Panc1 (cell line): Measurements from ENCODE around the gene TTC13. TPM values are rescaled to one million over a fixed set of nuclear protein-coding genes. Genes with fewer than 3 reads are reported as not detected.

Experiments
- ATAC-seq: fragments of 200-7000 bp; cut with Tn5 transposase; 2 replicates; pipeline ENCODE4 v1.9.1; 2020; ENCODE audit warnings: mild to moderate bottlenecking, moderate library complexity
- BruUV-seq: library from RNA; stranded (reverse); fragments of 400-500 nt; replicated peaks from 2 replicates; lab custom pipeline; 2021; lab: Mats Ljungman, UMichigan
- CTCF ChIA-PET: fragments of 300-600 bp; sonication (Branson Sonifier 250); formaldehyde crosslinking; loops from one replicate; lab custom pipeline; 2022; ENCODE audit warnings: antibody characterized with exemption; lab: Charles Lee
- POLR2A ChIA-PET: fragments of 300-600 bp; sonication (Branson Sonifier 250); formaldehyde crosslinking; loops from one replicate; lab custom pipeline; 2022; ENCODE audit warnings: antibody characterized with exemption; lab: Charles Lee
- DNase-seq: peaks from one replicate; pipeline ENCODE4 v3.0.0-alpha.2; 2010; ENCODE audit warnings: low read depth, low spot score
- H3K27ac ChIP-seq: 2 replicates; pipeline ENCODE4 v1.5.1; 2011; ENCODE audit warnings: mild to moderate bottlenecking, low read length, inconsistent platforms
- H3K27me3 ChIP-seq: fragments of 200-500 bp; sonication (Bioruptor generic); 2 replicates; pipeline ENCODE4 v1.6.0; 2014; ENCODE audit warnings: low read length, inconsistent platforms; ENCODE audit not compliant: control insufficient read depth, insufficient read depth
- H3K36me3 ChIP-seq: fragments of 200-500 bp; sonication (Bioruptor generic); 2 replicates; pipeline ENCODE4 v1.5.1; 2014; ENCODE audit warnings: inconsistent platforms, mild to moderate bottlenecking, low read length, moderate library complexity; ENCODE audit not compliant: control insufficient read depth, insufficient read depth
- H3K4me1 ChIP-seq: 2 replicates; pipeline ENCODE4 v1.5.1; 2011; ENCODE audit warnings: inconsistent platforms, mild to moderate bottlenecking, low read length, moderate library complexity; ENCODE audit not compliant: control insufficient read depth, insufficient read depth
- H3K4me3 ChIP-seq, 2 experiments: 2 replicates each; pipeline ENCODE4 v1.5.1; 2011 to 2012; ENCODE audit warnings: low read depth in 2 of 2, low read length in 2 of 2, mild to moderate bottlenecking in 2 of 2, inconsistent platforms in 1 of 2, moderate library complexity in 1 of 2
- H3K9me3 ChIP-seq: fragments of 200-500 bp; sonication (Bioruptor generic); 2 replicates; pipeline ENCODE4 v1.5.1; 2014; ENCODE audit warnings: low read depth, mild to moderate bottlenecking, inconsistent platforms, low read length, moderate library complexity; ENCODE audit not compliant: control insufficient read depth, insufficient read depth
- CTCF ChIP-seq: fragments of 450-650 bp; IDR thresholded peaks from 2 replicates; pipeline ENCODE4 v1.5.1; 2017; ENCODE audit warnings: mild to moderate bottlenecking
- POLR2AphosphoS5 ChIP-seq: IDR thresholded peaks from 2 replicates; pipeline ENCODE4 v1.6.1; 2012; ENCODE audit warnings: mild to moderate bottlenecking, low read depth, low read length, moderate library complexity
- REST ChIP-seq, 2 experiments: IDR thresholded peaks; 2 replicates each; pipeline ENCODE4 v1.6.1; 2011 to 2012; ENCODE audit warnings: low read depth in 2 of 2, control low read depth in 1 of 2, low read length in 1 of 2, mild to moderate bottlenecking in 1 of 2, moderate library complexity in 1 of 2; ENCODE audit not compliant: insufficient read depth in 1 of 2
- SIN3A ChIP-seq: IDR thresholded peaks from 2 replicates; pipeline ENCODE4 v1.6.1; 2012; ENCODE audit warnings: low read depth, mild to moderate bottlenecking, low read length, moderate library complexity, borderline replicate concordance; ENCODE audit not compliant: insufficient read depth
- TCF7L2 ChIP-seq: IDR thresholded peaks from 2 replicates; pipeline ENCODE4 v1.6.1; 2011; ENCODE audit warnings: mild to moderate bottlenecking, low read depth, low read length, inconsistent platforms
- in situ Hi-C: cut with HindIII; loops from 2 replicates; pipeline ENCODE4 v1.10.0; 2016; ENCODE audit warnings: low sequenced_read_pairs, low pct_unique_long_range_greater_than_20kb
- intact Hi-C: fragments of 100-400 bp; cut with micrococcal nuclease; formaldehyde crosslinking; loops from one replicate; pipeline ENCODE4 v1.10.0; 2022; ENCODE audit not compliant: unreplicated experiment
- total RNA-seq: library from RNA; stranded (reverse); gene quantifications from one replicate; pipeline ENCODE4 v1.2.1, GENCODE V29; 2021; ENCODE audit not compliant: unreplicated experiment

The TTC13 gene
- total RNA-seq, 1 experiment from 2014 or later, result 19.0 TPM

- no peaks in the 10 kb centered on the region for H3K27me3 ChIP-seq
- H3K36me3 ChIP-seq, result no peaks in the 10 kb centered on the region; the same call in 1 of the 2 replicates
- in situ Hi-C loops, result no loop called here
- H3K4me1 ChIP-seq, result peaks cover 30% of the 10 kb centered on the region
- peak overlapping the region; percentile 87 for H3K27ac ChIP-seq
- TF ChIP-seq TCF7L2 (no peak), CTCF (no peak), SIN3A (no peak), POLR2AphosphoS5 (no peak), REST (IDR thresholded peaks at IDR 0.05; ENCODE audit: insufficient read depth in 1 of 2, low read depth in 2 of 2, low read length in 1 of 2) (no peak)
- H3K4me3 ChIP-seq, result peak overlapping the region; percentile 49 to 63; a peak in 2 of 4 replicates
- ATAC-seq, result no peak
- BruUV-seq, result no TSS peak
- CTCF ChIA-PET, result no interaction called here
- no peaks in the 10 kb centered on the region for H3K9me3 ChIP-seq
- POLR2A ChIA-PET, result no interaction called here
- no peak for DNase-seq
- intact Hi-C loops, result no loop called here
Measured at GRCh38 chr1:230869500-230869899, 109.2 kb downstream of the TTC13 start.

- intact Hi-C loops (no loop called here), in situ Hi-C loops (no loop called here)
- no peaks in the 10 kb centered on the region for H3K9me3 ChIP-seq
- no peaks in the 10 kb centered on the region for H3K27me3 ChIP-seq
- H3K27ac ChIP-seq, result peak overlapping the region; percentile 87
- DNase-seq, result no peak
- no TSS peak for BruUV-seq
- CTCF ChIA-PET, result no interaction called here
- POLR2A ChIA-PET, result no interaction called here
- H3K4me3 ChIP-seq, result peak overlapping the region; percentile 49 to 63
- no peaks in the 10 kb centered on the region; the same call in 1 of the 2 replicates for H3K36me3 ChIP-seq
- TF ChIP-seq CTCF, result no peak
- no peak for TF ChIP-seq SIN3A
- no peak for TF ChIP-seq REST (IDR thresholded peaks at IDR 0.05; ENCODE audit: insufficient read depth in 1 of 2, low read depth in 2 of 2, low read length in 1 of 2)
- no peak for TF ChIP-seq TCF7L2
- no peak for TF ChIP-seq POLR2AphosphoS5
- ATAC-seq, result peak; percentile 86
- H3K4me1 ChIP-seq, result peaks cover 30% of the 10 kb centered on the region
Measured at GRCh38 chr1:230868736-230869385, 109.8 kb downstream of the TTC13 start.
